Ovary (tissue), 3 donors: ENCODE results near the gene PARP16.

Source experiments
- CTCF ChIP-seq, 3 donors: fragments of 450-650 bp in 2 of 3; fragments of 200-600 bp in 1 of 3; IDR thresholded peaks; one replicate each; pipeline versions ENCODE4 v1.5.1 to v1.8.0; 2016 to 2022; ENCODE audit warnings: antibody characterized with exemption in 3 of 3, mild to moderate bottlenecking in 1 of 3
- EP300 ChIP-seq: sonication (generic); formaldehyde crosslinking; IDR thresholded peaks from one replicate; pipeline ENCODE4 v1.6.1; 2017; ENCODE audit warnings: antibody characterized with exemption
- donor health status: DM: no; HTN: no; CAD: no.

GRCh38 chr15:65215496-65215895, 71.2 kb downstream of the PARP16 start:
- TF ChIP-seq CTCF (IDR thresholded peaks at IDR 0.05) (no peak), EP300 (no peak)
